Mesenchymal stem cell (in vitro differentiated cells and primary cell): Measurements from ENCODE around the gene COL6A1.

Source experiments
- DNase-seq: peaks from one replicate; pipeline ENCODE4 v3.0.0-alpha.2; 2013
- H2AFZ ChIP-seq: one replicate; pipeline ENCODE4 v1.6.1; 2013; ENCODE audit warnings: low read depth, mild to moderate bottlenecking, control low read depth, inconsistent platforms, low read length, moderate library complexity
- H2AK5ac ChIP-seq: 2 replicates; pipeline ENCODE4 v1.6.1; 2013; ENCODE audit warnings: low read length, moderate library complexity, mild to moderate bottlenecking, inconsistent platforms; ENCODE audit not compliant: severe bottlenecking
- H2BK120ac ChIP-seq: one replicate; pipeline ENCODE4 v1.6.1; 2013; ENCODE audit warnings: low read depth, mild to moderate bottlenecking, inconsistent platforms, low read length, moderate library complexity
- H2BK12ac ChIP-seq, 2 experiments: one replicate each; pipeline ENCODE4 v1.6.1; 2013; ENCODE audit warnings: inconsistent platforms in 2 of 2, low read length in 2 of 2, mild to moderate bottlenecking in 2 of 2, moderate library complexity in 2 of 2, control low read depth in 1 of 2
- H2BK15ac ChIP-seq: one replicate; pipeline ENCODE4 v1.6.1; 2013; ENCODE audit warnings: mild to moderate bottlenecking, low read depth, inconsistent platforms; ENCODE audit not compliant: poor library complexity, severe bottlenecking
- H2BK5ac ChIP-seq: 2 replicates; pipeline ENCODE4 v1.6.1; 2013; ENCODE audit warnings: low read depth, mild to moderate bottlenecking, low read length, control low read depth, inconsistent platforms; ENCODE audit not compliant: poor library complexity, severe bottlenecking
- H3K14ac ChIP-seq, 2 experiments: one replicate each; pipeline ENCODE4 v1.6.1; 2013; ENCODE audit warnings: inconsistent platforms in 2 of 2, low read length in 2 of 2, control low read depth in 1 of 2, mild to moderate bottlenecking in 1 of 2, moderate library complexity in 1 of 2
- H3K18ac ChIP-seq, 2 experiments: one replicate each; pipeline ENCODE4 v1.6.1; 2013; ENCODE audit warnings: inconsistent platforms in 2 of 2, low read length in 2 of 2, control low read depth in 1 of 2, low read depth in 1 of 2, mild to moderate bottlenecking in 1 of 2
- H3K23ac ChIP-seq, 2 experiments: one replicate each; pipeline ENCODE4 v1.6.1; 2013; ENCODE audit warnings: inconsistent platforms in 2 of 2, low read length in 2 of 2, mild to moderate bottlenecking in 2 of 2, moderate library complexity in 2 of 2, control low read depth in 1 of 2
- H3K27ac ChIP-seq: 2 replicates; pipeline ENCODE4 v1.5.1; 2013; ENCODE audit warnings: mild to moderate bottlenecking, moderate library complexity, low read length, control low read depth, inconsistent platforms; ENCODE audit not compliant: poor library complexity, severe bottlenecking
- H3K27me3 ChIP-seq, 2 experiments: 2 replicates each; pipeline versions ENCODE4 v1.6.1 to v1.7.0; 2013; ENCODE audit warnings: low read length in 2 of 2, mild to moderate bottlenecking in 2 of 2, moderate library complexity in 2 of 2, control low read depth in 1 of 2, inconsistent platforms in 1 of 2; ENCODE audit not compliant: control insufficient read depth in 1 of 2, insufficient read depth in 1 of 2
- H3K36me3 ChIP-seq, 2 experiments: 2 replicates each; pipeline versions ENCODE4 v1.6.1 to v1.7.0; 2013; ENCODE audit warnings: low read length in 2 of 2, control low read depth in 1 of 2, inconsistent platforms in 1 of 2, low read depth in 1 of 2, mild to moderate bottlenecking in 1 of 2; ENCODE audit not compliant: insufficient read depth in 2 of 2, control insufficient read depth in 1 of 2
- H3K4ac ChIP-seq, 2 experiments: one replicate each; pipeline ENCODE4 v1.6.1; 2013; ENCODE audit warnings: inconsistent platforms in 2 of 2, low read length in 2 of 2, mild to moderate bottlenecking in 2 of 2, moderate library complexity in 2 of 2, control low read depth in 1 of 2, low read depth in 1 of 2
- H3K4me1 ChIP-seq: 2 replicates; pipeline ENCODE4 v1.6.1; 2013; ENCODE audit warnings: low read depth, low read length, control low read depth; ENCODE audit not compliant: control insufficient read depth, insufficient read depth
- H3K4me2 ChIP-seq: 2 replicates; pipeline ENCODE4 v1.6.1; 2013; ENCODE audit warnings: low read length, mild to moderate bottlenecking, inconsistent platforms; ENCODE audit not compliant: poor library complexity, severe bottlenecking
- H3K4me3 ChIP-seq, 2 experiments: 2 replicates each; pipeline versions ENCODE4 v1.5.1 to v1.7.0; 2013; ENCODE audit warnings: low read length in 2 of 2, mild to moderate bottlenecking in 2 of 2, control low read depth in 1 of 2, low read depth in 1 of 2; ENCODE audit not compliant: insufficient read depth in 1 of 2
- H3K79me1 ChIP-seq: replicated peaks from 2 replicates; pipeline ENCODE4 v1.6.1; 2013; ENCODE audit warnings: mild to moderate bottlenecking, control low read depth, low read length, inconsistent platforms; ENCODE audit not compliant: poor library complexity, severe bottlenecking
- H3K9ac ChIP-seq: 2 replicates; pipeline ENCODE4 v1.7.0; 2013; ENCODE audit warnings: mild to moderate bottlenecking, low read length, moderate library complexity
- H3K9me3 ChIP-seq: 2 replicates; pipeline ENCODE4 v1.7.0; 2013; ENCODE audit warnings: mild to moderate bottlenecking, low read length; ENCODE audit not compliant: control insufficient read depth
- H4K8ac ChIP-seq: one replicate; pipeline ENCODE4 v1.6.1; 2013; ENCODE audit warnings: inconsistent platforms, mild to moderate bottlenecking, low read length, moderate library complexity
- H4K91ac ChIP-seq: one replicate; pipeline ENCODE4 v1.6.1; 2013; ENCODE audit warnings: mild to moderate bottlenecking, low read length, inconsistent platforms
- WGBS: methylation state at CpG from one replicate; pipeline ENCODE4 v1.1.7; 2013; ENCODE audit warnings: mixed read lengths; 5-methylcytosine and 5-hydroxymethylcytosine counted together

The COL6A1 gene

GRCh38 chr21:45939521-45940045 is 42.0 kb upstream of the COL6A1 start:
- H3K27ac ChIP-seq: no peak overlapping the region
- peaks cover 5 to 24% of the 10 kb centered on the region in 2 experiments for H3K36me3 ChIP-seq
- no peak overlapping the region for H3K23ac ChIP-seq
- no peak overlapping the region for H2BK12ac ChIP-seq
- H2BK15ac ChIP-seq: no peak overlapping the region
- peaks cover 27% of the 10 kb centered on the region for H3K9me3 ChIP-seq
- H3K27me3 ChIP-seq: no peaks in the 10 kb centered on the region
- H2AK5ac ChIP-seq: no peak overlapping the region
- H3K4me2 ChIP-seq: no peak overlapping the region
- WGBS: 93% methylated on average over 15 of the region's 15 CpGs
- no peak overlapping the region for H2AFZ ChIP-seq
- H4K8ac ChIP-seq: no peak overlapping the region
- no peak overlapping the region for H3K4ac ChIP-seq
- no peaks in the 10 kb centered on the region for H3K79me1 ChIP-seq
- H2BK120ac ChIP-seq: no peak overlapping the region
- no peak overlapping the region for H3K9ac ChIP-seq
- H2BK5ac ChIP-seq: no peak overlapping the region
- no peak for DNase-seq
- H4K91ac ChIP-seq: no peak overlapping the region
- H3K18ac ChIP-seq: no peak overlapping the region
- H3K14ac ChIP-seq: no peak overlapping the region
- H3K4me3 ChIP-seq: no peak overlapping the region
- H3K4me1 ChIP-seq: no peaks in the 10 kb centered on the region

- H3K18ac ChIP-seq: no peak overlapping the region
- H3K4me2 ChIP-seq: no peak overlapping the region
- 94% methylated on average over 19 of the region's 20 CpGs for WGBS
- no peak for DNase-seq
- H2AFZ ChIP-seq: no peak overlapping the region
- H3K9ac ChIP-seq: no peak overlapping the region
- H3K79me1 ChIP-seq: no peaks in the 10 kb centered on the region
- H3K14ac ChIP-seq: no peak overlapping the region
- H3K4ac ChIP-seq: no peak overlapping the region
- H3K9me3 ChIP-seq: peaks cover 22% of the 10 kb centered on the region
- no peak overlapping the region for H2BK12ac ChIP-seq
- no peak overlapping the region for H2BK5ac ChIP-seq
- H2BK120ac ChIP-seq: no peak overlapping the region
- no peak overlapping the region for H4K91ac ChIP-seq
- H4K8ac ChIP-seq: no peak overlapping the region
- H3K4me3 ChIP-seq: no peak overlapping the region
- peaks cover 1 to 19% of the 10 kb centered on the region in 2 experiments for H3K36me3 ChIP-seq
- H2BK15ac ChIP-seq: no peak overlapping the region
- no peaks in the 10 kb centered on the region for H3K4me1 ChIP-seq
- no peak overlapping the region for H3K23ac ChIP-seq
- no peaks in the 10 kb centered on the region for H3K27me3 ChIP-seq
- no peak overlapping the region for H2AK5ac ChIP-seq
- H3K27ac ChIP-seq: no peak overlapping the region
Observed at GRCh38 chr21:45940091-45940490, 41.5 kb upstream of the COL6A1 start.

- Histone ChIP-seq H2BK120ac (no peak overlapping the region), H3K9ac (no peak overlapping the region), H3K4me1 (no peaks in the 10 kb centered on the region), H3K79me1 (no peaks in the 10 kb centered on the region), H3K14ac (no peak overlapping the region), H3K9me3 (peaks cover 15% of the 10 kb centered on the region), H3K4ac (no peak overlapping the region), H2BK5ac (no peak overlapping the region), H3K18ac (no peak overlapping the region), H4K8ac (no peak overlapping the region), H3K4me2 (no peak overlapping the region), H3K4me3 (no peak overlapping the region), H2AK5ac (no peak overlapping the region), H2AFZ (no peak overlapping the region), H2BK12ac (no peak overlapping the region), H3K36me3 (peaks cover 0 to 12% of the 10 kb centered on the region in 2 experiments), H3K27ac (no peak overlapping the region), H2BK15ac (no peak overlapping the region), H3K27me3 (no peaks in the 10 kb centered on the region), H4K91ac (no peak overlapping the region), H3K23ac (no peak overlapping the region)
- no peak for DNase-seq
- 84% methylated on average over 15 of the region's 23 CpGs for WGBS
Observed at GRCh38 chr21:45940621-45941337, 40.8 kb upstream of the COL6A1 start.

DNA sequence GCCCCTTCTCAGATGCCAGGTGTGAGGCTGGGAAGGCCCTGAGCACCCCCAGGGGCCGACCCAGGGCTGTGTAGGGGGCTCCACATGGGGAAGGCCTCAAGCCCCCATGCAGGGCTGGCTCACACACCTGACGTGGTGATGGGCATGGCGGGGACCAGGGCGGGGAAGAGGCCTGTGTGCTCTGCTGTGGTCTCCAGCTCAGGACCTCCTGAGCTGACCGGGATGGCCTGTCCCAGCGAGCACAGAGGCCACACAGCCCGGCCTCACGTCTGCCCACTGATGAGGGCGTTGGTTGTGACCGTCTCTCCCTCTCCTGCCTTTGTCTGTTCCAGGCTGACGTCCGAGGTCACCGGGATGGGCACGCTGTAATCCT is 40.2 kb upstream of the COL6A1 start:
- Histone ChIP-seq H3K18ac (no peak overlapping the region), H2BK12ac (no peak overlapping the region), H3K9me3 (peaks cover 10% of the 10 kb centered on the region), H3K9ac (no peak overlapping the region), H2BK120ac (no peak overlapping the region), H2BK15ac (no peak overlapping the region), H3K4me1 (no peaks in the 10 kb centered on the region), H2BK5ac (no peak overlapping the region), H2AK5ac (no peak overlapping the region), H3K4me2 (no peak overlapping the region), H3K4me3 (no peak overlapping the region), H3K14ac (no peak overlapping the region), H3K27me3 (no peaks in the 10 kb centered on the region), H4K91ac (no peak overlapping the region), H3K79me1 (no peaks in the 10 kb centered on the region), H2AFZ (no peak overlapping the region), H3K4ac (no peak overlapping the region), H3K23ac (no peak overlapping the region), H4K8ac (no peak overlapping the region), H3K36me3 (peaks cover 0 to 7% of the 10 kb centered on the region in 2 experiments), H3K27ac (no peak overlapping the region)
- WGBS: 86% methylated on average over 14 of the region's 14 CpGs
- DNase-seq: no peak
